Measurements from ENCODE around the gene CACUL1.
A peak's percentile ranks its signal among the peaks of the same experiment; 100 is the strongest.

CACUL1 gene

GRCh38 chr10:118737603-118738302 lies 17.0 kb downstream of the CACUL1 start:
- H3K36me3 ChIP-seq (replicated peaks): no peaks in the 10 kb centered on the region
- H3K4me3 ChIP-seq (ENCODE audit: low read depth, low read length): no peak overlapping the region
- no peak overlapping the region for H3K27ac ChIP-seq
- DNase-seq: no peak
- TF ChIP-seq CTCF (IDR thresholded peaks at IDR 0.05; ENCODE audit: low read depth, low read length, missing control alignments): no peak
- no peaks in the 10 kb centered on the region for H3K27me3 ChIP-seq (replicated peaks)
- in situ Hi-C loops (cut with HindIII; ENCODE audit: low pct_ligation_motif_present, low sequenced_read_pairs): no loop called here

- no peak for TF ChIP-seq CTCF (IDR thresholded peaks at IDR 0.05; ENCODE audit: low read depth, low read length, missing control alignments)
- in situ Hi-C loops (cut with HindIII; ENCODE audit: low pct_ligation_motif_present, low sequenced_read_pairs): no loop called here
- Histone ChIP-seq H3K4me3 (ENCODE audit: low read depth, low read length) (no peak overlapping the region), H3K27ac (no peak overlapping the region), H3K27me3 (replicated peaks) (no peaks in the 10 kb centered on the region), H3K36me3 (replicated peaks) (no peaks in the 10 kb centered on the region)
- DNase-seq: no peak
Observed at GRCh38 chr10:118735294-118735693, 19.5 kb downstream of the CACUL1 start.

GRCh38 chr10:118734475-118734874 lies 20.3 kb downstream of the CACUL1 start:
- TF ChIP-seq CTCF (IDR thresholded peaks at IDR 0.05; ENCODE audit: low read depth, low read length, missing control alignments): peak; percentile 40
- in situ Hi-C loops (cut with HindIII; ENCODE audit: low pct_ligation_motif_present, low sequenced_read_pairs): no loop called here
- no peaks in the 10 kb centered on the region for H3K27me3 ChIP-seq (replicated peaks)
- H3K4me3 ChIP-seq (ENCODE audit: low read depth, low read length): no peak overlapping the region
- H3K36me3 ChIP-seq (replicated peaks): no peaks in the 10 kb centered on the region
- DNase-seq: no peak
- H3K27ac ChIP-seq: no peak overlapping the region

GRCh38 chr10:118732245-118733165 lies 22.3 kb downstream of the CACUL1 start:
- no peak overlapping the region for H3K4me3 ChIP-seq (ENCODE audit: low read depth, low read length)
- in situ Hi-C loops (cut with HindIII; ENCODE audit: low pct_ligation_motif_present, low sequenced_read_pairs): no loop called here
- H3K27ac ChIP-seq: no peak overlapping the region
- no peak for TF ChIP-seq CTCF (IDR thresholded peaks at IDR 0.05; ENCODE audit: low read depth, low read length, missing control alignments)
- no peak for DNase-seq
- H3K36me3 ChIP-seq (replicated peaks): no peaks in the 10 kb centered on the region
- H3K27me3 ChIP-seq (replicated peaks): no peaks in the 10 kb centered on the region

GRCh38 chr10:118730756-118731456 lies 23.9 kb downstream of the CACUL1 start:
- no peak for DNase-seq
- no peak overlapping the region for H3K4me3 ChIP-seq (ENCODE audit: low read depth, low read length)
- H3K36me3 ChIP-seq (replicated peaks): no peaks in the 10 kb centered on the region
- H3K27me3 ChIP-seq (replicated peaks): no peaks in the 10 kb centered on the region
- no peak overlapping the region for H3K27ac ChIP-seq
- in situ Hi-C loops (cut with HindIII; ENCODE audit: low pct_ligation_motif_present, low sequenced_read_pairs): no loop called here
- no peak for TF ChIP-seq CTCF (IDR thresholded peaks at IDR 0.05; ENCODE audit: low read depth, low read length, missing control alignments)
